GM18517 (cell line): ENCODE measurements around the gene TNRC18.
"Not testable (repeated sequence)": the region's sequence is repeated elsewhere in the genome, so short reads cannot be mapped to it uniquely, and the experiment has no call there.

Experiments
- ATAC-seq: cut with Tn5 transposase; IDR thresholded peaks from one replicate; pipeline ENCODE4 v1.9.1; 2021; ENCODE audit warnings: mild to moderate bottlenecking, moderate library complexity; ENCODE audit not compliant: unreplicated experiment

The TNRC18 gene

DNA sequence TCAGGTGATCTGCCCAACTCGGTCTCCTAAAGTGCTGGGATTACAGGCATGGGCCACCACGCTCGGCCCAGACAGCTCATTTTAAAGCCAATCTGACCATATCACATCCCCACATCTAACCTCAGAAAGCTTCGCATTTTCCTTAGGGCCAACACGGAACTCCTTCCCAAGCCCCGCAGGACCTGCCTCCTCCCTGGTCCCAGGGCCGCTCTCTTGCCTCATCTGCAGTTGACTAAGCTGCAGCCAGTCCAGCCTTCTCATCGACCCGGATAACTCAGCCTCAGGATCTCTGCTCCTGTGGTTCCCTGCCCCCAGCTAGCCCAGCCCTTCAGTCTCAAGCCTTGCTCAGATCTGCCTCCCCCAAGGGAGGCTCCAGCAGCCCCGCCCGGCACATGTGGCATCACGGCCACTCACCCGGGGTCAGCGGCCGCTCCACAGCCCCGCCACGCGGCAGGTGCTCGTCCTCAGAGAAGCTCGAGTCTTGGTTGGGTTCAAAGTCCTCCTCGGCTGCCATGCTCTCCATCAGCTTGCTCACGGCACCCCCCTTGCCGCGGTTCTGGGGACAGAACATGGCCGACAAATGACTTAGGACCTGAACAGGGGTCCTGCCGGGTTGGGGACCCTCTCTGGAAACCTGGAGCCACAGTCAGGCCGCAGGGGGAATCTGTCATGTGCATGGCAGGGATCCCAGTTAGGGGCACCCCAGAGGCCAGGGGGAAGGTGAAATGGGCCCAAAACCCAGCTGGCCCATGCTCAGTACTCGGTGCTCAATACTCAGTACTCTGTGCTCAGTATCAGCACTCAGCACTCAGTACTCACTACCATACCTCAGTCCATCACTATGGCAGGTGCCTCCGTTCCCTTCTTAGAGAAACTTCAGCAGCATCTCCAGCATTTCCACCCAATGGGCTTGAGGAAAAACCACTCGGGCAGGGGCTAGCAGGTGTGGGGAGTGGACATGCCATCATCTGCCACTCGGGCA lies 99.5 kb downstream of the TNRC18 start:
- not testable (repeated sequence) for ATAC-seq

- ATAC-seq, result no peak
Observed at GRCh38 chr7:5322621-5323410, 100.8 kb downstream of the TNRC18 start.

DNA sequence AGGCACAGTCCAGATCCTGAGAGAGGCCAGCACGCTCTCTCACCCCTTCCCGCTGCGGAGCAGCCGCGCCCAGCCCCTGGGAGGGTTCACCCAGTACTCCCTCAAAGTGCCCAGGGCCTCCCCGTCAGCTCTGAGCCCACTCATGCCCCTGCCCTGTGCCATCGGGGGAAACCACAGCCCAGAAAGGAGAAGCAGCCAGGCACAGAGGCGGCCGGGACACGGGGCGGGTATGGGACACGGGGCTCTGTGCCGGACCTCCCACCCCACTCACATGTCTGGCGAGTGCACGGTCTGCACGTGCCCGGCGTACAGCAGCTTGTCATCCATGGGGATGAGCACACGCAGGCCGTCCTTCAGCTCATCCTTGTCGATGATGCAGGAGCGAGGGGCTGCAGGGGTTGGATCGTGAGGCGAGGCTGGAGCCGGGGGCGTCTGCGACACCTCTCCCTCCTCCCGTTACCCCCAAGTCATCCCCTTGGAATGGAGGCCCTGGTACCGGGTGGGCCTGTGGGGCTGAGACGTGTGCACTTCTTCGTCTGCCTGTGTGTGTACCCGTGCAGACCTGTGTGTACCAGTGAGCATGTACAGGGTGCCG lies 102.7 kb downstream of the TNRC18 start:
- no peak for ATAC-seq

- no peak for ATAC-seq
Observed at GRCh38 chr7:5320391-5320790, 103.2 kb downstream of the TNRC18 start.

DNA sequence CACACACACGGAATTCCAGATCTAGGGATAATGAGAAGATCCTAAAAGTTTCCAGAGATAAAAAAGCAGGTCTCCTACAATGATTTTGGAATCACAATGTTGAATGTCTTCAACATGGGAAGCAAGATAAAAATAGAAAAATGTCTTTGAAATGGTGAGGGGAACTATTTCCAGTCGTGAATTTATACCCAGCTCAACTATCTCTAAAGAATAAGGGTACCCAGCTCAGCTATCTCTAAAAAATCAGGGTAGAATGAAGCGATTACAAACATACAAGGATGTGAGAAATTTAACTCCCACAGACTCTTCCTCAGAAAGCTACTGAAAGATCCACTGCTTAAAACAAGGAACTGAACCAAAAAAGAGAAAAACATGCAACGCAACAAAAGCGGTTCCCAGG lies 105.0 kb downstream of the TNRC18 start:
- not testable (repeated sequence) for ATAC-seq

DNA sequence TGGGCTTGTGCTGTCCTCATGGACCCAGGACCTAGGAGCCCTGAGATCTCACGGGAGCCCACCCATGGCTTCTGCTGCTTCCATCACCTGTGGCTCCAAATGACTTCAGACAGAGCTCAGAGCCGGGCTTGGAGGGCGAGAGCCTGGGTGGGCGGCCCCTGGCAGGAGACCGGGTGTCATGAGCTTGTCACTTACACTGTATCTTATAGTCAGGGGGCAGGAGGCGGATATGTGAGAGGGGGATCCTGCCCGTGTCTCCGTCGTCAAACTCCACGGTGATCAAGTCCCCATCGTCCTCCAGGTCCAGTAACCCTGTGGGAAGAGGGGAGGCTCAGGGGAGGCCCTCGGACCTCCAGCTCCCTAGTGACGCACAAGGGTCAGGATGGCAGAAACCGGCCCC lies 107.9 kb downstream of the TNRC18 start:
- no peak for ATAC-seq

DNA sequence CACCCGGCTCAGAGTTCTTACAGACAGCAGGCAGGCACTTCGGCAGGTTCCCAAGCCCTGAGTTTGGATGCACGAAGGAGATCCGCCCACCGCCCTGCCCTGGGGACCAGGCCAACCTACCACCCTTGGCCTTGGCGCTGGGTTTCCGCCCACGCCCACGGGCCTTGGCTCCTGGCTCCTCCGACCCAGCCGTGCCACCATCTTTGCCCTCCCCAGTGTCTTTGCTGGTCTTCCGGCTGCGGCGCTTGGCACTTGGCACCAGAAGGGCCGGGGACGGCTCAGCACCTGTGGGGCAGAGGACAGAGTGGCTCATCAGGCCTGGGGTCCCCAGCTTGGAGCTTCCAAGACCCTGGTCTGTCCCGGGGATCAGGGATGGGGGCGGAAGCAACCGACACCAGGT lies 108.8 kb downstream of the TNRC18 start:
- ATAC-seq, result no peak

DNA sequence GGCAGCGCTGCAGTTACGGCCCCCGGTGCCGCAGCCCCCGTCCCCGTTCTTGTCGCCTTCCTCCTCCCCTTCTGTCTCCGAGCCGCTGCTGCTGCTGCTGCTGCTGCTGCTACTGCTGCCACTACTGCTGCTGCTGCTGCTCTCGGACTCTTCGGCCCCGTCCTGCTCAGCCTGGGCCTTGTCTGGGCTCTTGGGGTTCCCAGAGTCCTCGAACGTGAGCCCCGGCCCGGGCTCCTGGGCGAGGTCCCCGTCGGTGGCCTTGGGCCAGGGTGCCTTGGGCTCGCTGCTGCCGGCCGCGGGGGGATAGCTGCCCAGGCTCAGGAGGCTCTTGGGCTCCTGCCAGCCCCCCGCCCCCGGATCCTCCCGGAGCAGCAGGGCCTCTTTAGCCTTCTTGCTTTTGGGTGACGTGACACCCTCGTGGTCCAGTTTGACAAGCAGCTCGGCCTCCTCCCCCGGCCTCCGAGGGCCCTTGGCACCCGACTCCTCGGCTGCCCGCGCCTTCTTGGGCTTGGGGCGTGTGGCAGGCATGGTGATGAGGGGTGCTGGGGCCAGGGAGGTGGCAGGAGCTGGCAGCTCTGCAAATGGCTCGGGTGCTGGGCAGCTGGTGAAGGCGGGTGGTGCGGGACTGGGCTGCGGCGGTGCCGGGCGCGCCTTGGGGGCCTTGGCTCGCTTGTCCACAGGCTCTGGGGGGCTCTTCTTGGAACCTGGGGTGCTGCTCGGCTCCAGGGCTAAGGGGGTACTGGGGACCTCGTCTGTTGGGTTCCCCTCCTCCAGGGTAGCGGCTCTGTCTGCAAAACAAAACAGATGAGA lies 110.4 kb downstream of the TNRC18 start:
- not testable (repeated sequence) for ATAC-seq

GRCh38 chr7:5312276-5313070 lies 111.2 kb downstream of the TNRC18 start:
- ATAC-seq, result not testable (repeated sequence)

GRCh38 chr7:5310822-5311405 lies 112.7 kb downstream of the TNRC18 start:
- ATAC-seq, result no peak

GRCh38 chr7:5309146-5309545 lies 114.5 kb downstream of the TNRC18 start:
- ATAC-seq, result no peak

DNA sequence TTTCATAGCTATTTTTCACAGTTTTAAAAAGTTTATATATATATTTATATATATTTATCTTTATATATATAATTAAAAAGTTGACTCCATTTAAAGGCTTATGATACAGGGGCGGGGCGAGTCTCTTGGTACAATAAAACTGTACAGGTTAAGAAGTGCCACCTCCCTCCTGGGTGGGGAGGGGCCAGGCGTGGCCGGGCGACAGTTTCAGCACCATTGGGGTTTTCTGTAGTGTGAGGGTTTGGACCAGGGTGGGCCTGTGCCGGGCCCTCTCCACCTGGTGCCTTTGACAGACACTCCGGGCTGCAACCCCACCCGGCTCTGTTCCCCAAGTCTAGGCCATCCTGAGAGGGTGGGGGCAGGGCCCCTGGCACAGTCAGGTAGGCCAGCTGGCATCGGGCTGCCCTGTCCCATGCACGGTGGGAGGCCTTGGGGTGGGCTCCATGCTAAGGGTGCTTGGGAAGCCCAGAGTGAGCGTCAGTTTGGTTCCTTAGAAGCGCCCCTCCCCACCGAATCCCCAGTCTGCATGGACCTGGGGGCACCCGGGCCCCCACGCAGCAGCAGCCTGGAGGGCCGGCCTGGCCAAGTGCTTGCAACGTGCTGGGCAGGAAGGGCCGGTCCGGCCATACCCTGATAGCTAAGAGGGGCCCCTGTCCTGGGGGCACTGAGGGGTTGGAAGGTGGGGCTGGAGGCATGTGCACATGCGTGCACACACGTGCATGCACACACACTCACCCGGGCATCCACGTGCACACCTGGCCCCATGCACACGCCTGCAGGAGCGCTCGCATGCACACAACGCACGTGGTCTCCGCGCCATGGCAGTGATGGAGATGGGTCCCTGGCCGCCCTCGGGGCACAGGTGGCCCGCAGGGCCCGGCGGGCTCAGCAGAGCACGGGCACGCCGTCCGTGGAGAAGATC lies 116.2 kb downstream of the TNRC18 start:
- ATAC-seq, result not testable (repeated sequence)

DNA sequence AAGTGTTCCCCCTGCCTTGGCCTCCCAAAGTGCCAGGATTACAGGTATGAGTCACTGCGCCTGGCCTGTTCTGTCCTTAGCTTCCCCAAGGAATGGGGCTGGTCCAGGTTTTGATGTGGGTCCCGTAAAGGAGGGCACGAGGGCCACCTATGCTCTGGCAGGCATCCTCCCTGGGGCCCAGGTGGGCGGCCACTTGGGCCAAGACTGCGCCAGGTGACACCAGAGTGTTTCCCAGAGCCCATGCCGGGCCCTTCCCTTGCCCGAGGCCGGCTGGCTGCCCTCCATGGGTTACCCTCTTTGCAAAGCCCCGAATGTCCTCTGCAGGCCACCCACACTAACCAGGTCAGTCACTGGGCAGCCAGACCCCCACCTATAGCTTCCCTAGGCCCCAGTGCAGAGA lies 118.6 kb downstream of the TNRC18 start:
- ATAC-seq, result not testable (repeated sequence)

- no peak for ATAC-seq
Observed at GRCh38 chr7:5303591-5304505, 119.8 kb downstream of the TNRC18 start.

- ATAC-seq, result no peak
Observed at GRCh38 chr7:5303061-5303460, 120.6 kb downstream of the TNRC18 start.

DNA sequence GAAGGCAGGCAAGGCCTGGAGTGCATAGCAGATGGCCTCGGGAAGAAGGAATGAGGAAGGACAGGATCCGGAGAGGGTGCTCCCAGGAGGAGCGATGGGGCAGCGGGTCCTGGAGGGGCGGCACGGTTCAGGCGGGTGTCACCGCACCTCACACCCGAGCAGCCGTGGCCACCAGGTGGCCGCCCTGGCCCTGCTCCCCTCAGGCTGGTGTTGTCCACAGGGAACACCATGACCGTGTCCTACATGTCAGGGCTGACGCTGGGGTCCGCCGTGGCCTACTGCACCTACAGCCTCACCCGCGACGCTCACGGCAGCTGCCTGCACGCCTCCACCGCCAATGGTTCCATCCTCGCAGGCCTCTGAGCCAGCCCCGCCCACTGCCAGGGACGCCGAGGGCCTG lies 121.1 kb downstream of the TNRC18 start:
- ATAC-seq, result no peak

DNA sequence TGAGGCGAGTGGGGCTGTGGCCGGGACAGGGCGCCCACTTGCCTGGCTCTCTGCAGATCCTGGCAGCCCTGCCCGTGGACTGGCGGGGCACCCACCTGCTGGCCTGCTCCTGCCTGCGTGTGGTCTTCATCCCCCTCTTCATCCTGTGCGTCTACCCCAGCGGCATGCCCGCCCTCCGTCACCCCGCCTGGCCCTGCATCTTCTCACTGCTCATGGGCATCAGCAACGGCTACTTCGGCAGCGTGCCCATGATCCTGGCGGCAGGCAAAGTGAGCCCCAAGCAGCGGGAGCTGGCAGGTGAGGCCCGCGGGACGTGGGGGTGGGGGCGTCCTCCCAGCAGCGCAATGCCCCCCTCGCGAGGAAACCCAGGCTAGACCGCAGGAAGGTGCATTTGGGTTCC lies 123.3 kb downstream of the TNRC18 start:
- no peak for ATAC-seq
